ENCODE results near the gene GAGE1.
"Not testable (repeated sequence)": the region's sequence is repeated elsewhere in the genome, so short reads cannot be mapped to it uniquely, and the experiment has no call there.

GAGE1 gene, protein sequence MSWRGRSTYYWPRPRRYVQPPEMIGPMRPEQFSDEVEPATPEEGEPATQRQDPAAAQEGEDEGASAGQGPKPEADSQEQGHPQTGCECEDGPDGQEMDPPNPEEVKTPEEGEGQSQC

DNA sequence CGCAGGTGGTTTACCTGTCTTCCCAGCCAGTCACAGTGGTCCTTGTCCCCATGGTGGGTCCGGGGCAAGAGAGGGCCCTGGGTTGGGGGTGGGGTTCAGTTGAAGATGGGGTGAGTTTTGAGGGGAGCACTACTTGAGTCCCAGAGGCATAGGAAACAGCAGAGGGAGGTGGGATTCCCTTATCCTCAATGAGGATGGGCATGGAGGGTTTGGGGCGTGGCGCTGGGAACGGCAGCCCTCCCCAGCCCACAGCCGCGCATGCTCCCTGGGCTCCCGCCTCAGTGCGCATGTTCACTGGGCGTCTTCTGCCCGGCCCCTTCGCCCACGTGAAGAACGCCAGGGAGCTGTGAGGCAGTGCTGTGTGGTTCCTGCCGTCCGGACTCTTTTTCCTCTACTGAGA is at the start of gene GAGE1:
Gene GAGE1 (plus strand): TSS at position 301 of the 400 bp plus-strand sequence. CDS start 1,155 bp downstream, outside the sequence.
- not testable (repeated sequence) for DNase-seq (ENCODE audit: low read depth)

DNA sequence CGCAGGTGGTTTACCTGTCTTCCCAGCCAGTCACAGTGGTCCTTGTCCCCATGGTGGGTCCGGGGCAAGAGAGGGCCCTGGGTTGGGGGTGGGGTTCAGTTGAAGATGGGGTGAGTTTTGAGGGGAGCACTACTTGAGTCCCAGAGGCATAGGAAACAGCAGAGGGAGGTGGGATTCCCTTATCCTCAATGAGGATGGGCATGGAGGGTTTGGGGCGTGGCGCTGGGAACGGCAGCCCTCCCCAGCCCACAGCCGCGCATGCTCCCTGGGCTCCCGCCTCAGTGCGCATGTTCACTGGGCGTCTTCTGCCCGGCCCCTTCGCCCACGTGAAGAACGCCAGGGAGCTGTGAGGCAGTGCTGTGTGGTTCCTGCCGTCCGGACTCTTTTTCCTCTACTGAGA is 47.8 kb upstream of the GAGE1 start, which contains the start of gene GAGE12E:
Gene GAGE12E (plus strand): TSS at position 301 of the 400 bp plus-strand sequence. CDS start 1,155 bp downstream, outside the sequence.
- DNase-seq (ENCODE audit: low read depth): not testable (repeated sequence)

DNA sequence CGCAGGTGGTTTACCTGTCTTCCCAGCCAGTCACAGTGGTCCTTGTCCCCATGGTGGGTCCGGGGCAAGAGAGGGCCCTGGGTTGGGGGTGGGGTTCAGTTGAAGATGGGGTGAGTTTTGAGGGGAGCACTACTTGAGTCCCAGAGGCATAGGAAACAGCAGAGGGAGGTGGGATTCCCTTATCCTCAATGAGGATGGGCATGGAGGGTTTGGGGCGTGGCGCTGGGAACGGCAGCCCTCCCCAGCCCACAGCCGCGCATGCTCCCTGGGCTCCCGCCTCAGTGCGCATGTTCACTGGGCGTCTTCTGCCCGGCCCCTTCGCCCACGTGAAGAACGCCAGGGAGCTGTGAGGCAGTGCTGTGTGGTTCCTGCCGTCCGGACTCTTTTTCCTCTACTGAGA is 38.3 kb upstream of the GAGE1 start, which contains the start of gene GAGE12F:
Gene GAGE12F (plus strand): TSS at position 301 of the 400 bp plus-strand sequence. CDS start 1,155 bp downstream, outside the sequence.
- DNase-seq (ENCODE audit: low read depth): not testable (repeated sequence)

DNA sequence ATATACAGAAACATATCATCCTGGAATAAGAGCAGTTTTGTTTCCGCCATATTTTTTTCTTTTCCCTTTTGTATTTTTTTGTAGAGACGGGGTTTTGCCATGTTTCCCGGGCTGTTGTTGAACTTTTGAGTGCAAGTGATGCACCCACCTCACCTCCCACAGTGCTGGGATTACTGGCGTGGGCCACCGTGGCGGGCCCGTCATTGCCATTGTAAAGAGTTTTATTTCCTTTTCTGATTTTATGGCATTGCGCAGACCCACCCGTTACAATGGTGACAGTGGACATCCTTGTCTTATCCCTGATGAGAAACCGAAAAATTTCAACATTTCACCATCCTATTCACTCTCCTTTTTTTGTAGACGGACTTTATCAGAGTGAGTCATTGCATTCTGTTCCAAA is 30.1 kb upstream of the GAGE1 start:
- not testable (repeated sequence) for DNase-seq (ENCODE audit: low read depth)

DNA sequence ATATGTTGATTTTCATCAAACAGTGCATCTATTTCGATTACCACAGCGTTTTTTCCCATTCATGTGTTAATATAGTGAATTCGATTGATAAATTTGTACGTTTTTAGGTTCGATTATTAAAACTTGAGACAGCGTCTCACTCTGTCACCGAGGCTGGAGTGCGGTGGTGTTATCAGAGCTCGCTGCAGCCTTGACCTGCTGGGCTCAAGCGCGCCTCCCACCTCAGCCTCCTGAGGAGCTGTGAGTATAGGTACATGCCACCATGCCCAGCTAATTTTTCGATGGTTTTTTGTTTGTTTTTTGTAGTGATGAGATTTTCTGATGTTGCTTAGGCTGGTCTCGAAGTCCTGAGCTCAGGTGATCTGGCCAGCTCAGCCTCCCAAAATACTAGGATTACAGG is 29.7 kb upstream of the GAGE1 start:
- DNase-seq (ENCODE audit: low read depth): not testable (repeated sequence)

DNA sequence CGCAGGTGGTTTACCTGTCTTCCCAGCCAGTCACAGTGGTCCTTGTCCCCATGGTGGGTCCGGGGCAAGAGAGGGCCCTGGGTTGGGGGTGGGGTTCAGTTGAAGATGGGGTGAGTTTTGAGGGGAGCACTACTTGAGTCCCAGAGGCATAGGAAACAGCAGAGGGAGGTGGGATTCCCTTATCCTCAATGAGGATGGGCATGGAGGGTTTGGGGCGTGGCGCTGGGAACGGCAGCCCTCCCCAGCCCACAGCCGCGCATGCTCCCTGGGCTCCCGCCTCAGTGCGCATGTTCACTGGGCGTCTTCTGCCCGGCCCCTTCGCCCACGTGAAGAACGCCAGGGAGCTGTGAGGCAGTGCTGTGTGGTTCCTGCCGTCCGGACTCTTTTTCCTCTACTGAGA is 28.7 kb upstream of the GAGE1 start, which contains the start of gene GAGE12G:
Gene GAGE12G (plus strand): TSS at position 301 of the 400 bp plus-strand sequence. CDS start 1,155 bp downstream, outside the sequence.
- DNase-seq (ENCODE audit: low read depth): not testable (repeated sequence)

DNA sequence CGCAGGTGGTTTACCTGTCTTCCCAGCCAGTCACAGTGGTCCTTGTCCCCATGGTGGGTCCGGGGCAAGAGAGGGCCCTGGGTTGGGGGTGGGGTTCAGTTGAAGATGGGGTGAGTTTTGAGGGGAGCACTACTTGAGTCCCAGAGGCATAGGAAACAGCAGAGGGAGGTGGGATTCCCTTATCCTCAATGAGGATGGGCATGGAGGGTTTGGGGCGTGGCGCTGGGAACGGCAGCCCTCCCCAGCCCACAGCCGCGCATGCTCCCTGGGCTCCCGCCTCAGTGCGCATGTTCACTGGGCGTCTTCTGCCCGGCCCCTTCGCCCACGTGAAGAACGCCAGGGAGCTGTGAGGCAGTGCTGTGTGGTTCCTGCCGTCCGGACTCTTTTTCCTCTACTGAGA is 19.2 kb upstream of the GAGE1 start, which contains the start of gene GAGE12H:
Gene GAGE12H (plus strand): TSS at position 301 of the 400 bp plus-strand sequence. CDS start 1,155 bp downstream, outside the sequence.
- DNase-seq (ENCODE audit: low read depth): not testable (repeated sequence)

DNA sequence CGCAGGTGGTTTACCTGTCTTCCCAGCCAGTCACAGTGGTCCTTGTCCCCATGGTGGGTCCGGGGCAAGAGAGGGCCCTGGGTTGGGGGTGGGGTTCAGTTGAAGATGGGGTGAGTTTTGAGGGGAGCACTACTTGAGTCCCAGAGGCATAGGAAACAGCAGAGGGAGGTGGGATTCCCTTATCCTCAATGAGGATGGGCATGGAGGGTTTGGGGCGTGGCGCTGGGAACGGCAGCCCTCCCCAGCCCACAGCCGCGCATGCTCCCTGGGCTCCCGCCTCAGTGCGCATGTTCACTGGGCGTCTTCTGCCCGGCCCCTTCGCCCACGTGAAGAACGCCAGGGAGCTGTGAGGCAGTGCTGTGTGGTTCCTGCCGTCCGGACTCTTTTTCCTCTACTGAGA is 9.6 kb upstream of the GAGE1 start, which contains the start of gene GAGE2A:
Gene GAGE2A (plus strand): TSS at position 301 of the 400 bp plus-strand sequence. CDS start 1,155 bp downstream, outside the sequence.
- DNase-seq (ENCODE audit: low read depth): not testable (repeated sequence)

DNA sequence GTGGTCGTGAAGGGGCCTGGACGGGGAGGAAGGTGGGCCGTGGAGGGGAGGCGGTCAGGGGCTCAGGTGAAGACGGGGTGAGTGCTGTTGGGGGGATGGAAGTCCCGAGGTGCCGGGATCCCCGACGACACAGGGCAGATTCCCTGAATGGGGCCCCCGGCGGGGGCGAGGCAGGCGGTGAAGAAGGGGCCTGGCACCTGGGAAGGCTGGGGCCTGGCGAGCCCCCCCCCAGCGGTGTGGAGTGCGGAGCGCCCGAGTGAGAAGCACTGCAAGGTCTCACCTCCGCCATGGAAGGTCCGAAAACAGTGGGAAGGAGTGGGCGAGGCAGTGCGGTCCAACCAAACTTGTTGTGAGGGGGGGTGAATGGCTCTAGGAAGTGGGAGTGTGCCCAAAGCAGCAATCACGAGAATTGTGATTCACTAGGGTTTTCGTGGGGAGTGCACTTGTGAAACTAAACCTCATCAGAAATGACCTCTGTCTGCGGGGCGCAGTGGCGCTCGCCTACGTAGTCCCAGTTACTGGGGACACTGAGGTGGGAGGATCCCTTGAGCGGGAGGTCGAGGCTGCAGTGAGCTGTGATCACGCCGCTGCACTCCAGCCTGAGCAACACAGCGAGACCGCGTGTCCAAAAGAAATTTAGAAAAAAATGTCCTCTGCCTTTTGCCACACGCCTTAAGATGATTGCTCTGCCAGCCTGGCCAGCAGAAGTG is 8.9 kb upstream of the GAGE1 start:
- DNase-seq (ENCODE audit: low read depth): not testable (repeated sequence)

DNA sequence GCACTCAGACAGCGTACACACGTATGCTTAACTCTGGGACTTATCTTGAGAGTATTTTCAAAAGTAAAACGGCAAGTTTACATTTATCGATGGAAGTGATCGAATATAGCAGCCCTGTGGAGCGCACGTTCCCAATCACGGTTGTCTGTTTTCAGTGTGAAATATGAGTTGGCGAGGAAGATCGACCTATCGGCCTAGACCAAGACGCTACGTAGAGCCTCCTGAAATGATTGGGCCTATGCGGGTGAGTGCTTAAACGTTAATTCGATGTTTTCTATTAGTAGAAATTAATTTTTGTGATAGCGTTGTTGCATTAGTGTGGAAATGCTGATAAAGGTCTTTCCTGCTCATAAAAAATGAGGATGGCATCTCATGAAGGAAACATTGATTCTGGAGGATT is 8.3 kb upstream of the GAGE1 start:
- DNase-seq (ENCODE audit: low read depth): not testable (repeated sequence)

DNA sequence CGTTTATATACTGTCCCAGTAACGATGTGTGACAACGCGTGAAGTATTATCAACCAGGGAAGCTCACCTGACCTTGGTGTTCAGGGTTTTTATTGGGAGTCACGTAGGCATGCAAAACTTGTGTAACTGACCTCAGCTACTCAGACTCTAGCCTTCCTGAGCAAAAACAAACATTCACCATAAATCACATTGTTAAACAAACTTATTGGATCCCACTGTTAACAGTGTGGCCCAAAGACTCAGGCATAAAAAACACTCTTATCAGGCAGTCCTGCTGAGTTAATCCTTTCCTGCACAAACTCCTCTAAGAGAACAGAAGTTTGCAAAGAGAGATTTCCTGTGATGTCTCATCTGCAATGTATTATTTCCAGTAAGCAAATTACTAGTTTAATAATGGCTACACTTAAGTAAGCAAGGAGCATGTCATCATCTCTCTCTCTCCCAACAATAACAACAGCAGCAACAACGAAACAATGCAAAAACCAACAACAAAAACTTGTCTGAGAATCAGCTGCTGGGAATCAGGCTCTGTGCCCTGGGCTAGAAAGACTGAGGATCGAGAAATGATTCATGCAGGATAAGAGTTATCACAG is 12.0 kb downstream of the GAGE1 start:
- no peak for DNase-seq (ENCODE audit: low read depth)

DNA sequence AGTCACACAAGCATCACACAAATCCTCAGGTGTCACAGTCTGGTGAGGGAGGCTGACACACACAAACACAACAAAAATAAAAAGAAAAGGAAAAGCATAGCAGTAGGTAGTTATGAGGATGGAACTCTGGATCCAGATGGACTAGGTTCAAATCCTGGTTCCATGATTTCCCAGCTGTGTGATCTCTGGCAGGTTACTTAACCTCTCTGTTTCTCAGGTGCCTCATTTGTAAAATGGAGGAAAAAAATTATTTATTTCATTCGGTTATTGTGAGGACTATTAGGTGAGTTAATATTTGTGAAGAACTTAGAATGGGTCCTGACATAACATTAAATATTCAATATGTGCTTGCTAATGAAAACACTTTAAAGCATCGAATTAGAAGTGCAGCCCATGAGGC is 19.8 kb downstream of the GAGE1 start:
- DNase-seq (ENCODE audit: low read depth): no peak

DNA sequence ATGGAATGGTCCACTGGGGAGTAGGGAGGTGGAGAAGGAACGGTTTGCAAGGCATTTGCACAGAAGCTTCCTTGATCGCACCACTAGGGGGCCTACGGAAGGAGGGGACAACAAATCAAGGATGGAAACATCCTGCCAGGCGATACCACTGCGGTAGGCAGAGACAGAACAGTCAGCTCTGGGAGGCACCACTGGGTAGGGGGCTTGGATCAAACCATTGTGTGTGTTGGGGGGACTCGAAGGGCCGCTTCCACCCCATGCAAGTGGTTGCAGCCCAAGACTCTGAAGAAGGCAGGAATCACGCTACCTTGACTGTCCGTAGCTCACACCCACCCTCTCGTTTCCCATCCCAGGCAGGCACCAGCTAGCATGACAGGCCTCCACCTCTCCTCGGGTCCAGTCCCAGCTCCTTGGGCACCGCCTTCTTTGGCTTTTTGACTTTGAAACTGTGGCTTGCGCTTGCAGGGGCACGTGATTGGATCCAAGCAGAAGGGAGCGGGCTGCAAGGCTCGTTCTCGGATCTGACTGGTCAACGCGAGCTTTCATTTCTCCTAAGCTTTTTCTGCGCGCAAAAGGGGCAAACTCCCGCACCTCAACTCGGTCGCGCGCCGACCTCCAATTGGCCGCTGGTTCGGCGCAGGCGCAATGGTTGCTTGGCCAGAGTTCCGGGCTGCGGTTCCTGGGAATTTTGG is 28.4 kb downstream of the GAGE1 start:
- DNase-seq (ENCODE audit: low read depth): no peak

DNA sequence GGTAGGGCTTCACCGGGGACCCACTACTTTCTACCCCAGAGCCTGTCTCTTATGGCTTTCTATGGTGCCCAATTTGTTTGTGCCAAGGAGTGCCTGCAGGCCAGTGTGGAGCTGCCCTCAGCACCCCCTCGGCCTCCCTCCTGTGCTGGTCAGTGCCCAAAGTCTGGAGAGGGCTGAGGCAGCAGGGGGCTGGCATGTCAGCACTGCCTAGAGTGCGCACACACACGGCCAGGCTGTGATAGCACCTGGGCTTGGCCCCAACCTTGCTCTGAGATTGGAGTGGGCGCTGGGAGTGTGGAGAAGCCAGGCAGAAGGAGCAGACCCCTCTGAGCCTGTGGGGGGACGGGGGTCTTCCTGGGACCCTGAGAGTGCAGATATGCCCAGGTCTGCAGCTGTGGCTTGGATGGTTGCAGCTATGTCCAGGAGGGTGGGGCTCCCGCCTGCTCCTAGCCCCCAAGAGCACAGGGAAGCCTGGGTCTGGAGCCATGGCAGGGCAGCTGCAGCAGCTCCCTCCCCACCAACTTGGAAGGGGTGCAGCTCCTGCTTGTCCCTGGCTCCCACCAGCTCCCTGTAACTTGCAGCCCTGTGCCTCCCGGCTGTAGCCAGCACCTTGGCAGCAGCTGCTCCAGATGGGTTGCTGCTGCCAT is 46.3 kb downstream of the GAGE1 start:
- no peak for DNase-seq (ENCODE audit: low read depth)

DNA sequence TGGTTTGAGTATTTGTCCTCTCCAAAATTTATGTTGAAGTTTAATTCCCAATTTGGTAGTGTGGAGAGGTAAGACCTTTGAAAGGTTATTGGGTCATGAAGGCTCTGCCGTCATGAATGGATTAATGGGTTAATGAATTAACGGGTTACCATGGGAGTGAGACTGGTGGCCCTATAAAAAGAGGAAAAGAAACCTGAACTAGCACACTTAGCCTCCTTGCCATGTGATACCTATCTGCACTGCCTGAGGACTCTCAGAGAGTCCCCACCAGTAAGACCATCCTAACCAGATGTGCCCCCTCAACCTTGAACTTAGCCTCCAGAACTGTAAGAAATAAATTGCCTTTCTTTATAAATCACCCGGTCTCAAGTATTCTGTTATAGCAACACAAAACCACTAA is 57.7 kb downstream of the GAGE1 start:
- DNase-seq (ENCODE audit: low read depth): no peak

Measured in stromal cell of bone marrow (primary cell).